Testis (tissue), 2 donors: ENCODE measurements around the gene PLEK2.

ENCODE experiments used
- POLR2A ChIP-seq: fragments of 450-650 bp; IDR thresholded peaks from one replicate; pipeline ENCODE4 v1.6.1; 2017; ENCODE audit warnings: antibody characterized with exemption, mild to moderate bottlenecking, moderate library complexity
- TF ChIP-seq, protein P1 (sequence below), 3 experiments: fragments of 450-650 bp in 2 of 3; fragments of 200-600 bp in 1 of 3; sonication (generic) in 1 of 3; IDR thresholded peaks; one replicate each; pipeline ENCODE4 v1.5.1; 2016 to 2019; ENCODE audit warnings: antibody characterized with exemption in 3 of 3, mild to moderate bottlenecking in 2 of 3, moderate library complexity in 1 of 3

GRCh38 chr14:67365476-67365875, 46.5 kb downstream of the PLEK2 start:
- TF ChIP-seq, protein P1, sequence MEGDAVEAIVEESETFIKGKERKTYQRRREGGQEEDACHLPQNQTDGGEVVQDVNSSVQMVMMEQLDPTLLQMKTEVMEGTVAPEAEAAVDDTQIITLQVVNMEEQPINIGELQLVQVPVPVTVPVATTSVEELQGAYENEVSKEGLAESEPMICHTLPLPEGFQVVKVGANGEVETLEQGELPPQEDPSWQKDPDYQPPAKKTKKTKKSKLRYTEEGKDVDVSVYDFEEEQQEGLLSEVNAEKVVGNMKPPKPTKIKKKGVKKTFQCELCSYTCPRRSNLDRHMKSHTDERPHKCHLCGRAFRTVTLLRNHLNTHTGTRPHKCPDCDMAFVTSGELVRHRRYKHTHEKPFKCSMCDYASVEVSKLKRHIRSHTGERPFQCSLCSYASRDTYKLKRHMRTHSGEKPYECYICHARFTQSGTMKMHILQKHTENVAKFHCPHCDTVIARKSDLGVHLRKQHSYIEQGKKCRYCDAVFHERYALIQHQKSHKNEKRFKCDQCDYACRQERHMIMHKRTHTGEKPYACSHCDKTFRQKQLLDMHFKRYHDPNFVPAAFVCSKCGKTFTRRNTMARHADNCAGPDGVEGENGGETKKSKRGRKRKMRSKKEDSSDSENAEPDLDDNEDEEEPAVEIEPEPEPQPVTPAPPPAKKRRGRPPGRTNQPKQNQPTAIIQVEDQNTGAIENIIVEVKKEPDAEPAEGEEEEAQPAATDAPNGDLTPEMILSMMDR (IDR thresholded peaks at IDR 0.05) = no peak
- no peak for TF ChIP-seq POLR2A
